Measurements from ENCODE around the gene ATE1.
"Not testable (repeated sequence)": the region's sequence is repeated elsewhere in the genome, so short reads cannot be mapped to it uniquely, and the experiment has no call there.

The ATE1 gene

DNA sequence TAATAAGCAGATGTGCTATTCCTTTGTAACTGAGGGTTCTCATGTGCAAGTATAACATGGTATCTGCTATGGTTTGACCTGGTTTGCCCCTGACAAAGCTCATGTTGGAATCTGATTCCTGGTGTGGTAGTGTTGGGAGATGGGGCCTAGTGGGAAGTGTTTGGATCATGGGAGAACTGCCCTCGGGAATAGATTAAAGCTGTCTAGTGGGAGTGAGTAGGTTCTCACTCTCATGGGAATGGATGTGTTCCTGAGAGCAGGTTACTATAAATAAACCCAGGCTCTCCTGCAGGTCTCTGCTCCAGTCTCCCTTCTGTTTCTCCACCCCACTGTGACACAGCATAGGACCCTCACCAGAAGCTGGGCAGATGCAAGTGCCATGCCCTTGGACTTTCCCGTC lies 97.7 kb downstream of the ATE1 start:
- no peak for DNase-seq (ENCODE audit: low spot score)
- in situ Hi-C loops (cut with MboI; ENCODE audit: low sequenced_read_pairs, unreplicated experiment): no loop called here
- TF ChIP-seq, protein P1, sequence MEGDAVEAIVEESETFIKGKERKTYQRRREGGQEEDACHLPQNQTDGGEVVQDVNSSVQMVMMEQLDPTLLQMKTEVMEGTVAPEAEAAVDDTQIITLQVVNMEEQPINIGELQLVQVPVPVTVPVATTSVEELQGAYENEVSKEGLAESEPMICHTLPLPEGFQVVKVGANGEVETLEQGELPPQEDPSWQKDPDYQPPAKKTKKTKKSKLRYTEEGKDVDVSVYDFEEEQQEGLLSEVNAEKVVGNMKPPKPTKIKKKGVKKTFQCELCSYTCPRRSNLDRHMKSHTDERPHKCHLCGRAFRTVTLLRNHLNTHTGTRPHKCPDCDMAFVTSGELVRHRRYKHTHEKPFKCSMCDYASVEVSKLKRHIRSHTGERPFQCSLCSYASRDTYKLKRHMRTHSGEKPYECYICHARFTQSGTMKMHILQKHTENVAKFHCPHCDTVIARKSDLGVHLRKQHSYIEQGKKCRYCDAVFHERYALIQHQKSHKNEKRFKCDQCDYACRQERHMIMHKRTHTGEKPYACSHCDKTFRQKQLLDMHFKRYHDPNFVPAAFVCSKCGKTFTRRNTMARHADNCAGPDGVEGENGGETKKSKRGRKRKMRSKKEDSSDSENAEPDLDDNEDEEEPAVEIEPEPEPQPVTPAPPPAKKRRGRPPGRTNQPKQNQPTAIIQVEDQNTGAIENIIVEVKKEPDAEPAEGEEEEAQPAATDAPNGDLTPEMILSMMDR (IDR thresholded peaks at IDR 0.05; ENCODE audit: borderline replicate concordance, control extremely low read depth, extremely low read depth, insufficient read depth, missing control alignments): no peak

DNA sequence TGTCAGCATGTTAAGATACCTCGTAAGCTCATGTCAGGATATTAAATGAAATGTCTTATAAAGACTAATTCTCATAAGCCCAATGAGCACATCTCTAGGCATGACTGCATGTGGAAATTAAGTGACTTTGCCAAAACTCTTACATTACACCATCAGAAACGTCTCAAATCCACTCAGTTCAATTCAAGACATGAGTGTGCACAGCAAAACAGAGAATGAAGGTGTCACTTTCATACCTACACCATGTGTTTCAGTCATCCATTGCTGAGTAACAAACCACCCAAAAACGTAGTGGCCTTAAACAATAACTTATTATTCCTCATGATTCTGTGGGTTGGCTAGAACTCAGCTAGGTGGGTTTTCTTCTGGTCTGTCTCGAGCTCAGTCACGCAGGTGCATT lies 99.8 kb downstream of the ATE1 start:
- in situ Hi-C loops (cut with MboI; ENCODE audit: low sequenced_read_pairs, unreplicated experiment): no loop called here
- TF ChIP-seq, protein P1 (IDR thresholded peaks at IDR 0.05; ENCODE audit: borderline replicate concordance, control extremely low read depth, extremely low read depth, insufficient read depth, missing control alignments): no peak
- no peak for DNase-seq (ENCODE audit: low spot score)

DNA sequence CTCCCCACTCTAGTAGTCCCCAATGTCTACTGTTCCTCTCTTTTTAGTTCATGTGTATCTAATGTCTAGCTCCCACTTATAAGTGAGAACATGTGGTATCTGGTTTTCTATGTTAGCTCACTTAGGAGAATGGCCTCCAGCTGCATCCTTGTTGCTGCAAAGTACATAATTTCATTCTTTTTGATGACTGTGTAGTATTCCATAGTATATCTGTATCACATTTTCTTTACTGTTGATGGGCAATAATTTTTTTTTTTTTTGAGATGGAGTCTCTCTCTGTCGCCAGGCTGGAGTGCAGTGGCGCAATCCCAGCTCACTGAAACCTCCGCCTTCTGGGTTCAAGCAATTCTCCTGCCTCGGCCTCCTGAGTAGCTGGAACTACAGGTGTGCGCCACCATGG lies 101.1 kb downstream of the ATE1 start:
- in situ Hi-C loops (cut with MboI; ENCODE audit: low sequenced_read_pairs, unreplicated experiment); DNase-seq (ENCODE audit: low spot score): not testable (repeated sequence)

DNA sequence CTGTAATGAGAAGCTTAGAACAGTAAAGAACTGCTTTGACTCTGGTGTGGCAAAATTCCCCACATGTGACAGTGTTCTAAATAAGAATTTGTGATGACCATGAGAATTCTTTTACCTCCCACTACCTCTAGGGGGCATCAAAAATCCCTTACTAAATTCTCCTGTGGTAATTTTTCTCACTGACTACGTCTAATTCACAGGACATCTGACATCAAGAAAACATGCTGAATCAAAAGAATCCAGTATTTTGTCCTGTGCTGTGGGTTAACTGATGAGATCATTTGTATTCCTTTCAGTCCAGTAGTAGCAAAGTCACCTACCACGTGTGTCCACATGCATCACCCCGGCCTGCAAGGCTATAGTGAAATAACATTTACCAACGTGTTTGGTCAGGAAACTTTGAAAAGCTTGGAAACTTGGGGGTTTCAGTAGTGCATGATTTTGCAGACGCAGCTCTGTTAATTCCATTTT lies 103.8 kb downstream of the ATE1 start:
- DNase-seq (ENCODE audit: low spot score): peak; percentile 65
- TF ChIP-seq, protein P1 (IDR thresholded peaks at IDR 0.05; ENCODE audit: borderline replicate concordance, control extremely low read depth, extremely low read depth, insufficient read depth, missing control alignments): peak; percentile 49
- in situ Hi-C loops (cut with MboI; ENCODE audit: low sequenced_read_pairs, unreplicated experiment): no loop called here

DNA sequence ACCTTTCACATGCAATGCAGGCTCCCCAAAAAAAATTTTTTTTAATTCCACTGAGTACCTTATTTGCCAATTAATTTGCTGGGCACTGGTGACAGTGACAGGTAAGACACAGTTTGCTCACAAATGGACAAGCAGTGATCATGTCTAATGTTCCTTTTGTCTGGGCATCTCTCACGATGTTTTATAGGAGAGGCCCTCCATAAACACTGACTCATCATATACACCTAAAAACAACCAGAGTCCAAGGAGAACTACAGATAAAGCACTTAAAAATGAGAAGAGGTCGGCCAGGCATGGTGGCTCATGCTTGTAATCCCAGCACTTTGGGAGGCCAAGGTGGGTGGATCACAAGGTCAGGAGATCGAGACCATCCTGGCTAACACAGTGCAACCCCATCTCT lies 105.1 kb downstream of the ATE1 start:
- in situ Hi-C loops (cut with MboI; ENCODE audit: low sequenced_read_pairs, unreplicated experiment): no loop called here
- DNase-seq (ENCODE audit: low spot score): no peak
- TF ChIP-seq, protein P1 (IDR thresholded peaks at IDR 0.05; ENCODE audit: borderline replicate concordance, control extremely low read depth, extremely low read depth, insufficient read depth, missing control alignments): no peak

DNA sequence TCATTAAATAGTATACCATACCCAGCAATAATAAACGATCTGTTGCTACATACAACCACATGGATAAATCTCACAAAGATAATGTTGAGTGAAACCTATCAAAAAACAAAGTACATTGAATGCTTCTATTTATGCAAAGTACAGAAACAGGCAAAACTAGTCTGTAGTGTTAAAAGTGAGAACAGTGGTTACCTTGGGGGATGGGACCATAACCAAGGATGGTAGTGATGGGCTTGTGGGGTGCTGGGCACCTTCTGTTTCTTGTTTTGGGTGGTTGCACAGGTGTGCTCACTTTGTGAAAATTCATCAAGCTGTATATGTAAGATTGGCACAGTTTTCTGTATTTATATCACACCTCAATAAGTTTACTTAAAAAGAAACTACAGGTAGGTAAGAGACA lies 105.7 kb downstream of the ATE1 start:
- DNase-seq (ENCODE audit: low spot score): no peak
- TF ChIP-seq, protein P1 (IDR thresholded peaks at IDR 0.05; ENCODE audit: borderline replicate concordance, control extremely low read depth, extremely low read depth, insufficient read depth, missing control alignments): no peak
- in situ Hi-C loops (cut with MboI; ENCODE audit: low sequenced_read_pairs, unreplicated experiment): no loop called here

DNA sequence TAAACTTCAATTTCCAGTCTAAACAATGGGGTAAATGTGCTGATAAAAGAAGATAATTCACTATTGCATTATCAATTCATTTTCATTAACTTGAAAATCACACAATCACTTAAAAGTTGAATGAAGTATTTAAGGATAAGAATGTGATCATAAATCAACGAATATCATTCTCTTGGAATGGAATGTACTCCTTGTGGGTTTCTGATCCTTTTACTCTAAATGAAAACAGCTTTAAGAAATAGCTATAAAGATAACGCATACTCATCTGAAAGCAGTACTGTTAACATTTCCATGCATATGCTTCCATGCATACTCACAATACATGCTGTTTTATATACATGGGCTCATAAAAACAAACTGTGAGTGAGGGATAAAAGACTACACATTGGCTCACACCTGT lies 108.8 kb downstream of the ATE1 start:
- no peak for DNase-seq (ENCODE audit: low spot score)
- in situ Hi-C loops (cut with MboI; ENCODE audit: low sequenced_read_pairs, unreplicated experiment): no loop called here
- TF ChIP-seq, protein P1 (IDR thresholded peaks at IDR 0.05; ENCODE audit: borderline replicate concordance, control extremely low read depth, extremely low read depth, insufficient read depth, missing control alignments): no peak

All from GM13976 (cell line).